ENCODE results near the gene TCEA3. TPM values are rescaled to one million over a fixed set of nuclear protein-coding genes. Genes with fewer than 3 reads are reported as not detected.
A peak's percentile ranks its signal among the peaks of the same experiment; 100 is the strongest.

The TCEA3 gene
- total and polyA plus RNA-seq, 3 donors from 2014 or later, result 10.8 to 14.7 (median 12.6) TPM

DNA sequence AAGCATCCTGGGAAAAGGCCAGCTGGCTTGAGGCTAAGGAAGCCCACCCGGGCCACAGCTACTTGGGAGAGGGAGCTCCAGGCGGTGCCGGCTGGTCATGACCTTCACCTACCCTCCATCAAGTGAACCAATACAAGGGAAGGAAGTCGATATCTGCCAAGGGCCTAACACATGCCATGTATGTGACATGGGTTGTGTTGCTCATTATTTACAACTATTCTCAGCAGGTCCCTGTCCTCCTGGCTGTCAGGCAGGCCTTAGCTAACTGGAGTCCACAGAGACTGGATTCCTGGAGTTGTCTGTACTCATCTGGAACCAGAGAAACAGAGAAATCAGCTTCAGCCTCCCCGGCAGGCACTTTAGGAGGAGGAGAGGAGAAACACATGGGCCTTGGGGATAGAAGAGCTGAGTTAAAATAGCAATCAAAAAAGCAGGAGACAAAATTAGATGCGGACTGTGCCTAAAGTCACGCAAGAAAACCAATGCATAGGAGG, 15.7 kb downstream of the TCEA3 start:
- intact Hi-C loops (cut with DNase I; ENCODE audit: low total_unique reads), result no loop called here
- 57 to 62% methylated on average over 7 of the region's 7 CpGs for WGBS, 2 donors
- H3K27ac ChIP-seq, result no peak overlapping the region
- H3K4me1 ChIP-seq, result peaks cover 8% of the 10 kb centered on the region
- H3K36me3 ChIP-seq (ENCODE audit: low read depth, missing control alignments), result no peaks in the 10 kb centered on the region
- no peak overlapping the region for H3K4me3 ChIP-seq
- H3K27me3 ChIP-seq, result no peaks in the 10 kb centered on the region
- TF ChIP-seq POLR2A (IDR thresholded peaks at IDR 0.05), result no peak
- TF ChIP-seq, protein P1, sequence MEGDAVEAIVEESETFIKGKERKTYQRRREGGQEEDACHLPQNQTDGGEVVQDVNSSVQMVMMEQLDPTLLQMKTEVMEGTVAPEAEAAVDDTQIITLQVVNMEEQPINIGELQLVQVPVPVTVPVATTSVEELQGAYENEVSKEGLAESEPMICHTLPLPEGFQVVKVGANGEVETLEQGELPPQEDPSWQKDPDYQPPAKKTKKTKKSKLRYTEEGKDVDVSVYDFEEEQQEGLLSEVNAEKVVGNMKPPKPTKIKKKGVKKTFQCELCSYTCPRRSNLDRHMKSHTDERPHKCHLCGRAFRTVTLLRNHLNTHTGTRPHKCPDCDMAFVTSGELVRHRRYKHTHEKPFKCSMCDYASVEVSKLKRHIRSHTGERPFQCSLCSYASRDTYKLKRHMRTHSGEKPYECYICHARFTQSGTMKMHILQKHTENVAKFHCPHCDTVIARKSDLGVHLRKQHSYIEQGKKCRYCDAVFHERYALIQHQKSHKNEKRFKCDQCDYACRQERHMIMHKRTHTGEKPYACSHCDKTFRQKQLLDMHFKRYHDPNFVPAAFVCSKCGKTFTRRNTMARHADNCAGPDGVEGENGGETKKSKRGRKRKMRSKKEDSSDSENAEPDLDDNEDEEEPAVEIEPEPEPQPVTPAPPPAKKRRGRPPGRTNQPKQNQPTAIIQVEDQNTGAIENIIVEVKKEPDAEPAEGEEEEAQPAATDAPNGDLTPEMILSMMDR (IDR thresholded peaks at IDR 0.05), result no peak
- DNase-seq, result no peak
- no peaks in the 10 kb centered on the region for H3K9me3 ChIP-seq

GRCh38 chr1:23407016-23407630, 17.4 kb downstream of the TCEA3 start:
- TF ChIP-seq, protein P1 (IDR thresholded peaks at IDR 0.05), result no peak
- TF ChIP-seq POLR2A (IDR thresholded peaks at IDR 0.05), result no peak
- no peak overlapping the region for H3K4me3 ChIP-seq
- no peak for DNase-seq
- peaks cover 19% of the 10 kb centered on the region for H3K4me1 ChIP-seq
- 82 to 84% methylated on average over 8 of the region's 8 CpGs for WGBS, 2 donors
- H3K36me3 ChIP-seq (ENCODE audit: low read depth, missing control alignments), result no peaks in the 10 kb centered on the region
- intact Hi-C loops (cut with DNase I; ENCODE audit: low total_unique reads), result no loop called here
- no peaks in the 10 kb centered on the region for H3K27me3 ChIP-seq
- no peaks in the 10 kb centered on the region for H3K9me3 ChIP-seq
- no peak overlapping the region for H3K27ac ChIP-seq

DNA sequence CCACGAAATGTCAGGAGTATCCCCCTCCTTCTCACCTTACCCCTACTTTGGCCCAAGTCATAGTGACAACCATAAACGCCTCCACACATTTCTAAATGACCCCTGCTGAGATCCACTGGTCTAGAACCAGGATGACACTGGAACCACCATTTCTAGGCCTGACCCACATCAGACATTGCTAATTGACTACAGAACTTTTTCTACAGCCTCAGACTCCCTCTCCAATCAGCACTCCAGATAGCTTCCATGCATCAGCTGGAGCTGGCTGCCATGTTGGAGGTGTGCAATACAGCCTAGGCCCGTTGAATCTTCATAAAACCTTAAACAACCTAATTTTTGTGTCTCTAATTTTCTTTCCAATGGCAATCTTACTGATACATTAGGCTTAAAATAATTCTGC, 18.6 kb downstream of the TCEA3 start:
- Histone ChIP-seq H3K36me3 (ENCODE audit: low read depth, missing control alignments) (no peaks in the 10 kb centered on the region), H3K27ac (no peak overlapping the region), H3K27me3 (no peaks in the 10 kb centered on the region), H3K4me1 (peaks cover 20% of the 10 kb centered on the region), H3K9me3 (no peaks in the 10 kb centered on the region), H3K4me3 (no peak overlapping the region)
- 83 to 86% methylated on average over 2 to 3 of the region's 3 CpGs for WGBS, 2 donors
- intact Hi-C loops (cut with DNase I; ENCODE audit: low total_unique reads), result no loop called here
- TF ChIP-seq POLR2A (IDR thresholded peaks at IDR 0.05), result no peak
- TF ChIP-seq, protein P1 (IDR thresholded peaks at IDR 0.05), result no peak
- no peak for DNase-seq

- intact Hi-C loops (cut with DNase I; ENCODE audit: low total_unique reads), result no loop called here
- Histone ChIP-seq H3K27me3 (no peaks in the 10 kb centered on the region), H3K4me1 (peaks cover 24% of the 10 kb centered on the region), H3K4me3 (no peak overlapping the region), H3K36me3 (ENCODE audit: low read depth, missing control alignments) (no peaks in the 10 kb centered on the region), H3K27ac (peak overlapping the region in 1 of 2 donors; percentile 28), H3K9me3 (no peaks in the 10 kb centered on the region)
- TF ChIP-seq POLR2A (IDR thresholded peaks at IDR 0.05), result no peak
- TF ChIP-seq, protein P1 (IDR thresholded peaks at IDR 0.05), result peak; percentile 76 to 96 (median 94)
- 10 to 15% methylated on average over 11 to 19 of the region's 19 CpGs for WGBS, 2 donors
- DNase-seq, result peak; percentile 92
Measured at GRCh38 chr1:23403735-23404486, 20.6 kb downstream of the TCEA3 start.

Data from testis (tissue), 3 donors.